B cell (primary cell): ENCODE results near the gene LILRA6. TPM values are rescaled to one million over a fixed set of nuclear protein-coding genes. Genes with fewer than 3 reads are reported as not detected.

Experiments
- ATAC-seq: fragments of 200-7000 bp; cut with Tn5 transposase; one replicate; pipeline ENCODE4 v1.10.0; 2021; ENCODE audit warnings: low read depth, mild to moderate bottlenecking, moderate number of reproducible peaks, moderate library complexity
- CTCF ChIA-PET: fragments of 350-600 bp; sonication (Branson Sonifier 250); formaldehyde crosslinking; loops from one replicate; lab custom pipeline; 2021; ENCODE audit warnings: antibody characterized with exemption, inconsistent platforms; lab: Charles Lee
- POLR2A ChIA-PET: fragments of 350-600 bp; sonication (Branson Sonifier 250); formaldehyde crosslinking; loops from one replicate; lab custom pipeline; 2021; ENCODE audit warnings: antibody characterized with exemption; lab: Charles Lee
- DNase-seq: peaks from one replicate; pipeline ENCODE4 v3.0.0; 2013
- H2AFZ ChIP-seq: 2 replicates; pipeline ENCODE4 v1.6.1; 2012; ENCODE audit warnings: mild to moderate bottlenecking, low read depth, low read length; ENCODE audit not compliant: insufficient read depth, poor library complexity, severe bottlenecking
- H3K27ac ChIP-seq, 2 donors: 1 replicate in 1 of 2; 2 replicates in 1 of 2; pipeline ENCODE4 v1.5.1; 2012 to 2013; ENCODE audit warnings: low read length in 2 of 2, mild to moderate bottlenecking in 2 of 2, moderate library complexity in 1 of 2
- H3K27me3 ChIP-seq, 4 experiments: fragments of 200-600 bp in 1 of 4; sonication (generic) in 1 of 4; replicated peaks in 1 of 4; 1 replicate in 2 of 4; 2 replicates in 2 of 4; pipeline versions ENCODE4 v1.6.1 to v1.7.0; 2013 to 2016; ENCODE audit warnings: low read length in 3 of 4, mild to moderate bottlenecking in 2 of 4, mixed read lengths in 1 of 4, moderate library complexity in 1 of 4; ENCODE audit not compliant: insufficient read depth in 4 of 4, control insufficient read depth in 3 of 4; ENCODE audit errors: control extremely low read depth in 1 of 4
- H3K36me3 ChIP-seq, 2 experiments: replicated peaks in 1 of 2; 1 replicate in 1 of 2; 2 replicates in 1 of 2; pipeline versions ENCODE4 v1.6.1 to v1.7.1; 2013; ENCODE audit warnings: low read length in 1 of 2; ENCODE audit not compliant: insufficient read depth in 2 of 2, control insufficient read depth in 1 of 2; ENCODE audit errors: control extremely low read depth in 1 of 2, extremely low read depth in 1 of 2
- H3K4me1 ChIP-seq, 2 donors: fragments of 200-600 bp in 1 of 2; sonication (generic) in 1 of 2; 1 replicate in 1 of 2; 2 replicates in 1 of 2; pipeline versions ENCODE4 v1.5.1 to v1.6.1; 2013 to 2017; ENCODE audit warnings: low read length in 2 of 2; ENCODE audit not compliant: control insufficient read depth in 2 of 2, insufficient read depth in 2 of 2
- H3K4me2 ChIP-seq: replicated peaks from 2 replicates; pipeline ENCODE3; 2012; ENCODE audit warnings: mild to moderate bottlenecking, low read depth, low read length; ENCODE audit not compliant: poor library complexity, severe bottlenecking
- H3K4me3 ChIP-seq, 5 experiments: fragments of 200-600 bp in 1 of 5; sonication (generic) in 1 of 5; 1 replicate in 3 of 5; 2 replicates in 2 of 5; pipeline versions ENCODE4 v1.5.1 to v1.7.0; 2011 to 2016; ENCODE audit warnings: low read length in 4 of 5, mild to moderate bottlenecking in 4 of 5, low read depth in 2 of 5, control low read depth in 1 of 5, moderate library complexity in 1 of 5; ENCODE audit not compliant: insufficient read depth in 1 of 5; ENCODE audit errors: control extremely low read depth in 1 of 5, extremely low read depth in 1 of 5
- H3K79me2 ChIP-seq: fragments of 200-600 bp; sonication (generic); one replicate; pipeline ENCODE4 v1.6.0; 2016; ENCODE audit warnings: low read length; ENCODE audit not compliant: control insufficient read depth, insufficient read depth
- H3K9ac ChIP-seq: fragments of 200-600 bp; sonication (generic); 2 replicates; pipeline ENCODE4 v1.6.1; 2017; ENCODE audit warnings: mild to moderate bottlenecking, low read length, moderate library complexity
- H3K9me3 ChIP-seq, 3 donors: one replicate each; pipeline versions ENCODE4 v1.6.1 to v1.7.1; 2013; ENCODE audit warnings: low read length in 2 of 3; ENCODE audit not compliant: control insufficient read depth in 2 of 3, insufficient read depth in 1 of 3; ENCODE audit errors: control extremely low read depth in 1 of 3
- H4K20me1 ChIP-seq: 2 replicates; pipeline ENCODE4 v1.6.0; 2012; ENCODE audit warnings: mild to moderate bottlenecking, low read length; ENCODE audit not compliant: insufficient read depth, control insufficient read depth, poor library complexity, severe bottlenecking
- H3K27ac Mint-ChIP-seq: one replicate; pipeline ENCODE4 v1.8.0; 2021; ENCODE audit warnings: mixed read lengths
- H3K27me3 Mint-ChIP-seq: one replicate; pipeline ENCODE4 v1.8.0; 2021; ENCODE audit warnings: mixed read lengths
- H3K4me1 Mint-ChIP-seq: one replicate; pipeline ENCODE4 v1.8.0; 2021; ENCODE audit warnings: mixed read lengths
- H3K4me3 Mint-ChIP-seq: one replicate; pipeline ENCODE4 v1.8.0; 2021; ENCODE audit warnings: mixed read lengths
- H3K9me3 Mint-ChIP-seq: one replicate; pipeline ENCODE4 v1.8.0; 2022; ENCODE audit warnings: mixed read lengths; ENCODE audit not compliant: insufficient read depth
- CTCF ChIP-seq: fragments of 200-600 bp; IDR thresholded peaks from one replicate; pipeline ENCODE4 v1.8.0; 2022; ENCODE audit warnings: antibody characterized with exemption, mild to moderate bottlenecking
- EZH2 ChIP-seq: IDR thresholded peaks from 2 replicates; pipeline ENCODE4 v1.6.1; 2012; ENCODE audit warnings: borderline replicate concordance, low read depth, mild to moderate bottlenecking, moderate library complexity, low read length; ENCODE audit not compliant: insufficient read depth, poor library complexity, severe bottlenecking
- WGBS: methylation state at CpG from one replicate; pipeline ENCODE4 v1.1.5; 2013; ENCODE audit warnings: missing lambda C conversion rate; ENCODE audit not compliant: insufficient coverage; 5-methylcytosine and 5-hydroxymethylcytosine counted together
- intact Hi-C: fragments of 100-400 bp; cut with micrococcal nuclease; formaldehyde crosslinking; loops from one replicate; pipeline ENCODE4 v1.10.0; 2022
- polyA plus RNA-seq: library from polyadenylated mRNA; depleted of rRNA; stranded (reverse); fragments of >200 nt; gene quantifications from 2 replicates; pipeline ENCODE4 v1.2.3, GENCODE V29; 2012
- total RNA-seq, 2 donors: library from RNA; stranded (reverse); fragments of 120-200 nt in 1 of 2; gene quantifications; 1 replicate in 1 of 2; 2 replicates in 1 of 2; pipeline versions ENCODE4 v1.2.3 to v1.2.4, GENCODE V29; 2013 to 2022

Gene LILRA6
- total and polyA plus RNA-seq, 2 donors (not counting 1 experiment from before 2014, with no cell fraction given) = 0.66 TPM; not detected in 1

- peaks cover 19% of the 10 kb centered on the region for H4K20me1 ChIP-seq
- H3K9ac ChIP-seq = peak overlapping the region; percentile 83
- H3K9me3 ChIP-seq = no peaks in the 10 kb centered on the region
- ATAC-seq (peak; percentile 51), DNase-seq (peak; percentile 100)
- peak overlapping the region; percentile 31 to 87 (median 81) for H3K4me3 ChIP-seq
- H3K4me2 ChIP-seq = peak overlapping the region; percentile 99
- peak overlapping the region; percentile 94 for H3K4me3 Mint-ChIP-seq
- WGBS = under 1% methylated on average over 64 of the region's 65 CpGs
- ChIA-PET POLR2A (interaction anchor here (0.5 to 4.5 kb wide), 18 partner anchors 9 to 2001 kb away, joined by 3 to 73 read pairs (median 5); partner anchors contain the start of genes CNOT3, LENG1, LENG8 and PRPF31), CTCF (interaction anchor here (0.6 to 4.7 kb wide), 18 partner anchors 11 to 291 kb away, joined by 3 to 50 read pairs (median 3); partner anchors contain the start of genes LENG1, RPS9 and TMC4)
- no peaks in the 10 kb centered on the region for H3K27me3 Mint-ChIP-seq
- peak overlapping the region; percentile 80 for H2AFZ ChIP-seq
- H3K27ac Mint-ChIP-seq = peak overlapping the region; percentile 99
- H3K27ac ChIP-seq = peak overlapping the region; percentile 96 to 99
- H3K4me1 ChIP-seq = peaks cover 18 to 22% of the 10 kb centered on the region in 2 donors
- no peak for TF ChIP-seq EZH2
- no peak for TF ChIP-seq CTCF
- H3K4me1 Mint-ChIP-seq = peaks cover 32% of the 10 kb centered on the region
- H3K9me3 Mint-ChIP-seq = no peaks in the 10 kb centered on the region
- H3K79me2 ChIP-seq = peaks cover 20% of the 10 kb centered on the region
- no peaks in the 10 kb centered on the region for H3K27me3 ChIP-seq
- H3K36me3 ChIP-seq = peaks cover 0 to 18% of the 10 kb centered on the region in 2 experiments
- intact Hi-C loops = loop anchor here (1.0 to 5.0 kb wide), 9 partner anchors 10 to 274 kb away; partner anchors contain the start of genes CNOT3, LENG1, NDUFA3 and PRPF31
Measured at GRCh38 chr19:54189735-54190502, 52.7 kb downstream of the LILRA6 start.
